ENCODE measurements around the gene PITPNC1. TPM values are rescaled to one million over a fixed set of nuclear protein-coding genes. Genes with fewer than 3 reads are reported as not detected.
"Not testable (repeated sequence)": the region's sequence is repeated elsewhere in the genome, so short reads cannot be mapped to it uniquely, and the experiment has no call there.

The PITPNC1 gene
- total RNA-seq, 4 donors from 2014 or later, result 2.3 to 8.6 (median 4.3) TPM

GRCh38 chr17:67467500-67468455 is 90.7 kb downstream of the PITPNC1 start:
- in situ Hi-C loops (cut with MboI; ENCODE audit: low sequenced_read_pairs in 4 of 4), result loop anchor here in 1 of 4 donors (5.0 kb wide), 1 partner anchor 95 kb away; no protein-coding TSS in a partner anchor
- no peak overlapping the region for H3K27ac ChIP-seq
- TF ChIP-seq CTCF (IDR thresholded peaks at IDR 0.05 in 4 of 5, conservative IDR thresholded peaks at IDR 0.05 in 1 of 5) (no peak), POLR2A (IDR thresholded peaks at IDR 0.05) (no peak)

GRCh38 chr17:67469208-67469980 is 92.3 kb downstream of the PITPNC1 start:
- no peaks in the 10 kb centered on the region for H3K9me3 ChIP-seq
- no peaks in the 10 kb centered on the region for H3K4me1 ChIP-seq
- TF ChIP-seq CTCF (IDR thresholded peaks at IDR 0.05 in 4 of 5, conservative IDR thresholded peaks at IDR 0.05 in 1 of 5) (no peak), POLR2A (IDR thresholded peaks at IDR 0.05) (no peak)
- H3K36me3 ChIP-seq, result no peaks in the 10 kb centered on the region
- peak overlapping the region; percentile 46 to 68 (median 58) for H3K27ac ChIP-seq
- ATAC-seq (no peak), DNase-seq (no peak)
- no peak overlapping the region for H3K4me3 ChIP-seq
- no peaks in the 10 kb centered on the region for H3K27me3 ChIP-seq
- intact Hi-C loops (cut with DNase I; ENCODE audit: low total_unique reads), result no loop called here
- in situ Hi-C loops (cut with MboI; ENCODE audit: low sequenced_read_pairs in 4 of 4), result loop anchor here in 1 of 4 donors (5.0 kb wide), 1 partner anchor 97 kb away; no protein-coding TSS in a partner anchor

More at GRCh38 chr17:67467500-67468455, 90.7 kb downstream of the PITPNC1 start:
- intact Hi-C loops (cut with DNase I; ENCODE audit: low total_unique reads), result no loop called here
- no peaks in the 10 kb centered on the region for H3K9me3 ChIP-seq
- no peaks in the 10 kb centered on the region for H3K36me3 ChIP-seq
- ATAC-seq (no peak), DNase-seq (no peak)
- H3K27me3 ChIP-seq, result no peaks in the 10 kb centered on the region
- no peaks in the 10 kb centered on the region for H3K4me1 ChIP-seq
- no peak overlapping the region for H3K4me3 ChIP-seq

GRCh38 chr17:67470163-67470562 is 93.1 kb downstream of the PITPNC1 start:
- in situ Hi-C loops (cut with MboI; ENCODE audit: low sequenced_read_pairs in 4 of 4) (loop anchor here in 1 of 4 donors (5.0 kb wide), 1 partner anchor 93 kb away; the partner anchor contains the start of gene PITPNC1), intact Hi-C loops (cut with DNase I; ENCODE audit: low total_unique reads) (loop anchor here (10.0 kb wide), 1 partner anchor 215 kb away; no protein-coding TSS in a partner anchor)
- DNase-seq, result no peak
- H3K4me1 ChIP-seq, result peaks cover 6 to 7% of the 10 kb centered on the region in 2 donors
- no peak overlapping the region for H3K4me3 ChIP-seq
- no peak for TF ChIP-seq CTCF (IDR thresholded peaks at IDR 0.05 in 4 of 5, conservative IDR thresholded peaks at IDR 0.05 in 1 of 5)
- TF ChIP-seq POLR2A (IDR thresholded peaks at IDR 0.05), result no peak
- H3K27me3 ChIP-seq, result no peaks in the 10 kb centered on the region
- H3K27ac ChIP-seq, result peak overlapping the region in 3 of 4 donors; percentile 51 to 68 (median 64)
- no peaks in the 10 kb centered on the region for H3K9me3 ChIP-seq
- no peak for ATAC-seq
- no peaks in the 10 kb centered on the region for H3K36me3 ChIP-seq

GRCh38 chr17:67471118-67471517 is 94.0 kb downstream of the PITPNC1 start:
- in situ Hi-C loops (cut with MboI; ENCODE audit: low sequenced_read_pairs in 4 of 4) (loop anchor here in 1 of 4 donors (5.0 kb wide), 1 partner anchor 94 kb away; the partner anchor contains the start of gene PITPNC1), intact Hi-C loops (cut with DNase I; ENCODE audit: low total_unique reads) (loop anchor here (10.0 kb wide), 1 partner anchor 214 kb away; no protein-coding TSS in a partner anchor)
- no peak for DNase-seq
- no peak overlapping the region for H3K4me3 ChIP-seq
- H3K36me3 ChIP-seq, result no peaks in the 10 kb centered on the region
- H3K9me3 ChIP-seq, result no peaks in the 10 kb centered on the region
- H3K4me1 ChIP-seq, result peaks cover 7 to 8% of the 10 kb centered on the region in 2 donors
- no peaks in the 10 kb centered on the region for H3K27me3 ChIP-seq
- TF ChIP-seq POLR2A (IDR thresholded peaks at IDR 0.05) (no peak), CTCF (IDR thresholded peaks at IDR 0.05 in 4 of 5, conservative IDR thresholded peaks at IDR 0.05 in 1 of 5) (no peak)
- no peak overlapping the region for H3K27ac ChIP-seq
- no peak for ATAC-seq

GRCh38 chr17:67472606-67473005 is 95.5 kb downstream of the PITPNC1 start:
- H3K4me1 ChIP-seq, H3K36me3 ChIP-seq, DNase-seq, ATAC-seq, H3K4me3 ChIP-seq, H3K9me3 ChIP-seq, H3K27me3 ChIP-seq: not testable (repeated sequence)
- in situ Hi-C loops (cut with MboI; ENCODE audit: low sequenced_read_pairs in 4 of 4) (loop anchor here in 1 of 4 donors (5.0 kb wide), 1 partner anchor 95 kb away; the partner anchor contains the start of gene PITPNC1), intact Hi-C loops (cut with DNase I; ENCODE audit: low total_unique reads) (loop anchor here (10.0 kb wide), 1 partner anchor 212 kb away; no protein-coding TSS in a partner anchor)
- peak overlapping the region; percentile 39 to 67 (median 65) for H3K27ac ChIP-seq

All from gastrocnemius medialis (tissue), 4 donors.